Uterine smooth muscle cell (primary cell): ENCODE data around the gene BFSP2. TPM values are rescaled to one million over a fixed set of nuclear protein-coding genes. Genes with fewer than 3 reads are reported as not detected.

Source experiments
- total RNA-seq: library from RNA; depleted of rRNA; stranded (reverse); fragments of >200 nt; gene quantifications from 2 replicates; pipeline ENCODE4 v1.2.3, GENCODE V29; 2014

The BFSP2 gene
- not detected in 2 replicates for total RNA-seq

GRCh38 chr3:133400006-133400515 is at the start of gene BFSP2:
TSS of gene BFSP2 (plus strand) at chr3:133400056. CDS start at chr3:133400084, 28 bp downstream.

Other genes starting within 250 kb of the BFSP2 start
- 177 and 192 TPM in 2 replicates for gene CDV3, start 173.6 kb downstream of the BFSP2 start, total RNA-seq